Activated CD4-positive, alpha-beta T cell treated with anti-CD3 and anti-CD28 coated beads for 4 hours (primary cell): ENCODE data around the gene ARMH3.
A peak's percentile ranks its signal among the peaks of the same experiment; 100 is the strongest.

ENCODE experiments used
- DNase-seq, 2 donors: peaks; one replicate each; pipeline ENCODE4 v3.0.0-alpha.2; 2020

Gene ARMH3

DNA sequence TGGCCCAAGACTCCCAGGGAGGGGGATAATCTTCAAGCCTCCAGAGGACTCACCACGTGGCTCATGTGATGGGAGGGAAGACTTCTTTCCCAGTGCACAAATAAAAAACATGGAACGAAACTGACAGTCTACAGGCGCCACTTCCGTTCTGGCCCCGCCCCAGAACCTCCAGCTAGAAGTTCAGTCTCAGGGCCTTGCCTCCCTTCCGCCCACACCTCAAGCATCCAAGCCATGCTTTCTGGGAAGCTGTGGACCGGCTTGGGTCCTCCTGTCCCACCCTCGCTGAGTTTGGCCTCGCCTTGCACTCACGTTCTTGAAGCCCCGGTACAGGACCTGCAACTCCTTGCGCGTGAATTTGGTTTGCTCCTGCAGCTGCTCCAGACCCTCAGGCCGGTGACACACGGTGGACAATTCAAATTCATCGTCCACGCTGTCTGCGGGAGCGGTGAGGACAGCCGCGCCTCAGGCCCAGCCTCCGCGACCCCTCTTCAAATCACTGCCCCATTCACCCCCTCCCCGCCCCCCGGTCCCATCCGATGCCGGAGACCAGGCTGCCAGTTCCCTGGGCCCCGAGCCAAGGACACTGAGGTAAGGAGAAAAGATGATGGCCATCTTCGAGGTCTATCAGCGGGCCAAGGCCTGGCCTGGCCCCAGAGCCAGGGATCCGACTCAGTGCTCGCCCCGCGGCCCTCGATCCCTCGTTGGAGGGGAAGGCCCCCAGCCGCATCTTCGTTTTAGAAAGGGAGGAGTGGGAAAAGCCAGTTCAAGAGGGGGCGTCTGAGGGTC lies 227.0 kb downstream of the ARMH3 start:
- no peak for DNase-seq

DNA sequence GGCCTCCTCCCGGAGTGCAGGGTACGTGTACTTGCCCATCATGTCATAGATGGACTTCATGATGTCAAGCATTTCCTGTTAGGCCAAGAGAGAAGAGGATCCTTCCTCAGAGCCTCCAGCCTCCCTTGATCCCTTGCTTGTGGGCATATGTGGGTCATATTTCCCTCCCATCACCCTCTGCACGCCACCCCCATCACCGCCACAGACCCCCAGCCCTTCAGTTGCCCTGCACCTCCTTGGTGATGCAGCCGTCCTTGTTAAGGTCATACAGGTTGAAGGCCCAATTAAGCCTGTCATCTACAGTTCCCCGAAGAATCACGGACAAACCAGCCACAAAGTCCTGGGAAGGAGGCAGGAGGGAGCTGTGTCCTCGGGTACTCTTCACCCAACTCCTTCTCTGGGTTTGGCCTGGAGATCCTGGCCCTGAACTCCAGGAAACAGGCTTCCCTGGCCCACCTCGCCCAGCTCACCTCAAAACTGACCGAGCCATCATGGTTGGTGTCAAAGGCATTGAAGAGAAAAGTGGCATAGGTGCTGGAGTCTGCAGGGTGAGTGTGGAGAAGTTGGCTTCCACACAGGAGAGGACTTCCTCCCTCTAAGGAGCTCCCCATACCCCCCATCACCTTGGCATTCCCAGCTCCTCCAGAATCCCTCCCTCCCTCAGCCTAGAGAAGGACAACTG lies 227.9 kb downstream of the ARMH3 start:
- no peak for DNase-seq

DNA sequence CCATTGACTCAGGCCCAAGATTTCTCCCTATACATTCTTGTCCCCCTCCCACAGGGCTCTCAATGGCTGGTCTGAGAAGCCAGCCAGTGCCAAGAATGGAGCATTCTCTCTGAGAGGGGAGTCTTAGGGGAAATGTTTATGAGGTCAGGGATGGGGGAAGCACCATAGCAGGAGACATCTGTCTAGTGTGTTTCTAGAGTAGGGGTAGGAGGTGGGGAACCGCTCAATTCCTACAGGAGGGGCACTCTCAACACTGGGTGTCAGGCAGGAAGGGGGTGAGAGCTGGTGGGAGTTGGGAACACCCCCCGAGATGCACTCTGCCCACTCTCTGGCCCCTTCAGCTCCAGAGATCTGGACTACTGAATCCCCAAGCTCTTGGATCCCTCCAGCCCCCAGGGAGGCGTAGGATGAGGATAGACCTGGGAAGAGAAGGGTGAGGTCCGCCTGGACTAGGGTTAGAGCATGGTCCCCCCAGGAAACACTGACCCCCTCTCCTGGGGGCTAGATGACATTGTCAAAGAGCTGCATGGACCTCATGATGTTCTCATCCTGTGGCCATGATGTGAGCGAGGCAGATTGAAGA lies 229.0 kb downstream of the ARMH3 start:
- no peak for DNase-seq

GRCh38 chr10:101824736-101825135 lies 231.2 kb downstream of the ARMH3 start:
- no peak for DNase-seq

DNA sequence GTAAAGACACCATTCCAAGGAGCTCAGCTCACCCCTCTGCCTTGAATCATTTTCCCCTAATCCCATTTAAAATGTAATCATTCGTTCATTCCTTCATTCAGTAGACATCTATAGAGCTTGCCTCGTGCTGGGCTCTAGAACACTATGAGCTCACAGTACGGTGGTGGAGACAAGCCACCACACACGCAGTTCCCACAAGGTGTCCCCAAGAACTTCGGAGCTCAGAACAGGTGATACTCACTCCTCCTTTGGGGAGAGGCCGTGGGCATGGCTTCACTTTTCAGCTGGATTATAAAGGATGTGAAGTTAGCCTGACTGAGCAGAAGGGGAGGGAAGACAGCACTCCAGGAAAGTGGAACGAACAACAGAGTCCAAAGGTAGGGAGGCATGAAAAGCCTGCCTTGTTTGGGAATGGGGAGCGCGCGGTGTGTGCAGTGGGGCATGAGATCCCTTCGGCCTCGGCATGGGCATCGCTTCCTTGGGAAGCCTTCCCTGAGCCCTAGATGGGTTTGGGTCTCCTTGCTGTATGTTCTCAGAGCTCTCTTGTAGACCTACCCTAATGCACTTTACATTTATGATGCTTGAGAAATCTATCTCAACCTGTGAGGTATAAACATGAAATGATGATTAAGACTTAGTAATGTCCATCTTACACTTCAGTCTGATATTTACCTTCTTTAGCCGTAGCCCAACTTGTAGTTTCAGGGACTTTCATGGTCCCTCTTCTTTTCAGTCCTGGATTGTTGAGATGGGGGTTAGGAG lies 236.9 kb downstream of the ARMH3 start:
- no peak for DNase-seq

- peak; percentile 96 to 98 for DNase-seq
Observed at GRCh38 chr10:101818119-101818871, 237.7 kb downstream of the ARMH3 start, which contains the start of gene OGA. TSS of gene OGA (minus strand) at chr10:101818444. CDS start at chr10:101818022, 422 bp downstream.

- DNase-seq: no peak
Observed at GRCh38 chr10:101817337-101818118, 238.4 kb downstream of the ARMH3 start.

GRCh38 chr10:101816913-101817336 lies 239.0 kb downstream of the ARMH3 start:
- no peak for DNase-seq

- DNase-seq: no peak
Observed at GRCh38 chr10:101816376-101816775, 239.6 kb downstream of the ARMH3 start.

DNA sequence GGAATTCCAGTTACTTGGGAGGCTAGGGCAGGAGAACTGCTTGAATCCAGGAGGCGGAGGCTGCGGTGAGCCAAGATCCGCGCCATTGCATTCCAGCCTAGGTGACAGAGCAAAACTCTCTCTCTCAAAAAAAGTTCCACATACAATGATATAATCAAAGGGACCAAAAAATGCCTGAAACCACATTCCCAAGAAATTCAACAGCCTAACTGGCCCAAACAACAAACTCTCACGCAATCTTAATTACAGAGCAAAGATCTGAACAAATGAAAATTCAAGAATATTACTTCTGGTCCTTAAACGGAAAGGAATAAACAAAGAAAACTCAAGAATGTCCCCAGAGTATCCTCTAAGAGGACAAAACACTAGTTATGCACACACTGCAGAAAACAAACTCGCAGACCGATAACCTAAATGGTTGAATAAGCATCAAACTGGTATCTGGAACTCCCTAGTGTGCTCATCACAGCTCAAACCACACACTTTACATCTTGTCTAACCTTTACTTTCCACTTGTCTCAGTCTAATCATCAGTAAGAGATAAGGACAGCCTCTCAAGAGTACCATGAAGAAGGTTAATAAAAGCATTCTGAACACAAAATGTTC lies 241.4 kb downstream of the ARMH3 start:
- no peak for DNase-seq

GRCh38 chr10:101812606-101813005 lies 243.4 kb downstream of the ARMH3 start:
- DNase-seq: no peak

GRCh38 chr10:101807158-101807557 lies 248.8 kb downstream of the ARMH3 start:
- no peak for DNase-seq

DNA sequence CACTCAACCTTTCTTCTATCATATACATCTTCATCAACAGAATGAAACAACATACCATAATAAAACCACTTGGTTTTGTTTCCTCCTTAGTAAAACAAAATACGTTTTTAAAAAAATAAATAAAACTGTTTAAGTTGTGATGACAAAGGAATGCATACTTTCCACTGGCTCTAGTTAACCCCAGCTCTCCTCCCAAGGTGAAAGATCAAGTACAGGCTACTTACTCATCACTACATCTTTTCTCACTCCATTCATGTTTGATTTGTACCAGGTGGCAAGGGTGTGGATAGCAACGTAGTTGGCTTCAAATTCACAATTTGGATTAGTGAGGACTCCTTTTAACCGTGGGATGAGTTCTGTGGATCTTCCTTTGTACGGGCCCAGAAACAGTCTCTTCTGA lies 252.5 kb downstream of the ARMH3 start:
- no peak for DNase-seq

GRCh38 chr10:101797403-101798059 lies 258.4 kb downstream of the ARMH3 start:
- no peak for DNase-seq
